HEK293 (cell line): ENCODE measurements around the gene CCDC28B.

Source experiments
- GLI4 ChIP-seq: fragments of 450-650 bp; formaldehyde crosslinking; IDR thresholded peaks from 2 replicates; pipeline ENCODE4 v1.5.1; 2016; ENCODE audit warnings: missing biosample characterization, missing genetic modification characterization
- GLIS1 ChIP-seq: fragments of 450-650 bp; formaldehyde crosslinking; IDR thresholded peaks from 2 replicates; pipeline ENCODE4 v1.5.1; 2016; ENCODE audit warnings: missing biosample characterization, missing genetic modification characterization
- KLF9 ChIP-seq: fragments of 450-650 bp; formaldehyde crosslinking; IDR thresholded peaks from 2 replicates; pipeline ENCODE4 v1.5.1; 2016; ENCODE audit warnings: missing biosample characterization, missing genetic modification characterization, low read depth
- MYNN ChIP-seq: fragments of 450-650 bp; formaldehyde crosslinking; IDR thresholded peaks from 2 replicates; pipeline ENCODE4 v1.5.1; 2016; ENCODE audit warnings: missing biosample characterization, missing genetic modification characterization, borderline replicate concordance
- MZF1 ChIP-seq: fragments of 450-650 bp; formaldehyde crosslinking; IDR thresholded peaks from 2 replicates; pipeline ENCODE4 v1.5.1; 2017; ENCODE audit warnings: missing biosample characterization, missing genetic modification characterization, borderline replicate concordance
- OSR2 ChIP-seq: fragments of 450-650 bp; formaldehyde crosslinking; IDR thresholded peaks from 2 replicates; pipeline ENCODE4 v1.5.1; 2016; ENCODE audit warnings: missing biosample characterization, missing genetic modification characterization
- RBAK ChIP-seq: fragments of 450-650 bp; formaldehyde crosslinking; IDR thresholded peaks from 2 replicates; pipeline ENCODE4 v1.5.1; 2016; ENCODE audit warnings: missing biosample characterization, missing genetic modification characterization
- YY1 ChIP-seq: fragments of 450-650 bp; formaldehyde crosslinking; IDR thresholded peaks from 2 replicates; pipeline ENCODE4 v1.5.1; 2018; ENCODE audit warnings: missing biosample characterization, missing genetic modification characterization
- ZBTB1 ChIP-seq: fragments of 450-650 bp; formaldehyde crosslinking; IDR thresholded peaks from 2 replicates; pipeline ENCODE4 v1.5.1; 2016; ENCODE audit warnings: missing biosample characterization, missing genetic modification characterization
- ZBTB6 ChIP-seq: fragments of 450-650 bp; formaldehyde crosslinking; IDR thresholded peaks from 2 replicates; pipeline ENCODE4 v1.5.1; 2017; ENCODE audit warnings: missing biosample characterization, missing genetic modification characterization
- ZNF112 ChIP-seq: fragments of 450-650 bp; formaldehyde crosslinking; IDR thresholded peaks from 2 replicates; pipeline ENCODE4 v1.5.0; 2017; ENCODE audit warnings: missing biosample characterization, missing genetic modification characterization
- ZNF132 ChIP-seq: fragments of 450-650 bp; formaldehyde crosslinking; IDR thresholded peaks from 2 replicates; pipeline ENCODE4 v1.5.1; 2017; ENCODE audit warnings: missing biosample characterization, missing genetic modification characterization, borderline replicate concordance
- ZNF138 ChIP-seq: fragments of 450-650 bp; formaldehyde crosslinking; IDR thresholded peaks from 2 replicates; pipeline ENCODE4 v1.5.1; 2016; ENCODE audit warnings: missing biosample characterization, missing genetic modification characterization, borderline replicate concordance
- ZNF155 ChIP-seq: fragments of 450-650 bp; formaldehyde crosslinking; IDR thresholded peaks from 2 replicates; pipeline ENCODE4 v1.5.1; 2016; ENCODE audit warnings: missing biosample characterization, missing genetic modification characterization
- ZNF2 ChIP-seq: fragments of 450-650 bp; formaldehyde crosslinking; IDR thresholded peaks from 2 replicates; pipeline ENCODE4 v1.5.1; 2016; ENCODE audit warnings: missing biosample characterization, missing genetic modification characterization
- ZNF211 ChIP-seq: fragments of 450-650 bp; formaldehyde crosslinking; IDR thresholded peaks from 2 replicates; pipeline ENCODE4 v1.5.1; 2016; ENCODE audit warnings: low read depth, missing biosample characterization, missing genetic modification characterization
- ZNF239 ChIP-seq: fragments of 450-650 bp; formaldehyde crosslinking; IDR thresholded peaks from 2 replicates; pipeline ENCODE4 v1.5.1; 2016; ENCODE audit warnings: missing biosample characterization, missing genetic modification characterization
- ZNF335 ChIP-seq: fragments of 450-650 bp; formaldehyde crosslinking; conservative IDR thresholded peaks from 2 replicates; pipeline ENCODE4 v1.5.1; 2016; ENCODE audit warnings: missing biosample characterization, missing genetic modification characterization
- ZNF366 ChIP-seq: fragments of 450-650 bp; formaldehyde crosslinking; conservative IDR thresholded peaks from 2 replicates; pipeline ENCODE4 v1.5.1; 2016; ENCODE audit warnings: missing biosample characterization, missing genetic modification characterization
- ZNF433 ChIP-seq: fragments of 450-650 bp; formaldehyde crosslinking; IDR thresholded peaks from 2 replicates; pipeline ENCODE4 v1.5.1; 2016; ENCODE audit warnings: missing biosample characterization, missing genetic modification characterization, low read depth
- ZNF596 ChIP-seq: fragments of 450-650 bp; IDR thresholded peaks from 2 replicates; pipeline ENCODE4 v1.5.0; 2018; ENCODE audit warnings: missing biosample characterization, mild to moderate bottlenecking, missing genetic modification characterization, moderate library complexity
- ZNF629 ChIP-seq: fragments of 450-650 bp; formaldehyde crosslinking; IDR thresholded peaks from 2 replicates; pipeline ENCODE4 v1.5.1; 2017; ENCODE audit warnings: missing biosample characterization, missing genetic modification characterization
- ZNF777 ChIP-seq: fragments of 450-650 bp; formaldehyde crosslinking; IDR thresholded peaks from 2 replicates; pipeline ENCODE4 v1.5.1; 2017; ENCODE audit warnings: missing biosample characterization, missing genetic modification characterization, borderline replicate concordance
- TF ChIP-seq, protein P1 (sequence below): fragments of 450-650 bp; formaldehyde crosslinking; IDR thresholded peaks from 2 replicates; pipeline ENCODE4 v1.5.1; 2016; ENCODE audit warnings: missing biosample characterization, missing genetic modification characterization
- TF ChIP-seq, protein P2 (sequence below): fragments of 450-650 bp; formaldehyde crosslinking; IDR thresholded peaks from 2 replicates; pipeline ENCODE4 v1.5.1; 2016; ENCODE audit warnings: missing biosample characterization, missing genetic modification characterization
- TF ChIP-seq, protein P3 (sequence below): fragments of 450-650 bp; formaldehyde crosslinking; IDR thresholded peaks from 2 replicates; pipeline ENCODE4 v1.5.1; 2017; ENCODE audit warnings: missing biosample characterization, mild to moderate bottlenecking, missing genetic modification characterization, moderate library complexity
- TF ChIP-seq, protein P4 (sequence below): fragments of 450-650 bp; formaldehyde crosslinking; IDR thresholded peaks from 2 replicates; pipeline ENCODE4 v1.5.1; 2016; ENCODE audit warnings: missing biosample characterization, missing genetic modification characterization

The CCDC28B gene

DNA sequence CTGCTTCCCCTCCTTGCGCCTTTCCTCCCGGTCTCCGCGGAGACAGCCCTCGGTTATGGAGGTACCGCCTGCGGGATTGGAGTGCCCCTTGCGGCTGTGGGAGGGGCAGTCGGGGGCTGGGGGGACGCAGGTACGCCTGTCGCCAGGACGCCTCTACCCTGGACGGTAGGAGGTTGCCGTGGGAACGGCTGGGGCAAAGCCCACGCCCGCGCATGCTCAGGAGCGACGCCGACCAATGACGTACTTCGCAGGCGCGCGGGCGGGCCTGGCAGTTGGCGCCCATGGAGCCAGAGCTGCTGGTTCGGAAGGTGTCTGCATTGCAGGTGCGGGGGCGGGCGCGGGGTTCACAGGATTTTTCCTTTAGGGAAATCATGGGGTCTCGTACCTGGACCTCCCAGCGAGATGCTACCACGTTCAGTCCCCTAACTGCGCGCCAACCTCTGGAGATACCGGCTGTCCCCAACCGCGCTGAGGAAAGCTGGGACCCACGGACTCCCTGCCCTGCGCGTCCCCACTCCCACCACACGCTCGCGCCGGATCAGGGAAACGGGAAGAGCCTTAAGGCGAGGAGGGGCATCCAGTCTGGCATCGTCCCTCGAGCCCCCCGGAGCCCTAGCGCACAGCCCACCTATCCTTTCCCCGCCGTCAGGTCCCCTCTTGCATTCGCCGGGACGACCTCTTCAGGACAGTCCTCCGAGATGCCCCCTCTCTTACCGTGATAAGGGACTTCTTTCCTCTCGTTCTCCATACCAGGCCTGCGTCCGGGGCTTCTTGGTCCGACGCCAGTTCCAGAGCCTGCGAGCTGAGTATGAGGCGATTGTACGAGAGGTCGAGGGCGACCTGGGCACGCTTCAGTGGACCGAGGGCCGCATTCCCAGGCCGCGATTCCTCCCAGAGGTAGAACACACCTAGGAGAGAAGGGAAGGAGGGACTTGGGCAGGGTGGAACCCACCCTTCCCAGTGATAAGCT, 5.3 kb downstream of the CCDC28B start, which contains the start of gene IQCC (continued):
- TF ChIP-seq GLI4 (tag by site-specific recombination) (no peak), ZNF211 (no peak), ZNF132 (no peak), MYNN (tag by site-specific recombination) (no peak), ZBTB1 (tag by site-specific recombination) (0 out of 2 replicates have a peak, but pooled peaks have one; percentile 22), ZNF777 (tag by site-specific recombination) (peak; percentile 86; the same call in 1 of the 2 replicates), ZNF239 (tag by site-specific recombination) (0 out of 2 replicates have a peak, but pooled peaks have one; percentile 34), ZNF433 (tag by site-specific recombination) (no peak), ZNF596 (tag by site-specific recombination) (no peak), ZNF629 (tag by site-specific recombination) (peak; percentile 88), MZF1 (tag by site-specific recombination) (no peak), YY1 (tag by site-specific recombination) (peak; percentile 32; the same call in 1 of the 2 replicates), RBAK (tag by site-specific recombination) (no peak), ZNF335 (tag by site-specific recombination) (peak; percentile 87), ZNF112 (tag by site-specific recombination) (no peak), OSR2 (tag by site-specific recombination) (peak; percentile 13; the same call in 1 of the 2 replicates), ZNF2 (peak; percentile 47), GLIS1 (tag by site-specific recombination) (peak; percentile 51; the same call in 1 of the 2 replicates), KLF9 (tag by site-specific recombination) (0 out of 2 replicates have a peak, but pooled peaks have one; percentile 35), ZNF366 (no peak), ZNF155 (tag by site-specific recombination) (no peak), ZBTB6 (tag by site-specific recombination) (no peak), ZNF138 (no peak)
- TF ChIP-seq, protein P1, sequence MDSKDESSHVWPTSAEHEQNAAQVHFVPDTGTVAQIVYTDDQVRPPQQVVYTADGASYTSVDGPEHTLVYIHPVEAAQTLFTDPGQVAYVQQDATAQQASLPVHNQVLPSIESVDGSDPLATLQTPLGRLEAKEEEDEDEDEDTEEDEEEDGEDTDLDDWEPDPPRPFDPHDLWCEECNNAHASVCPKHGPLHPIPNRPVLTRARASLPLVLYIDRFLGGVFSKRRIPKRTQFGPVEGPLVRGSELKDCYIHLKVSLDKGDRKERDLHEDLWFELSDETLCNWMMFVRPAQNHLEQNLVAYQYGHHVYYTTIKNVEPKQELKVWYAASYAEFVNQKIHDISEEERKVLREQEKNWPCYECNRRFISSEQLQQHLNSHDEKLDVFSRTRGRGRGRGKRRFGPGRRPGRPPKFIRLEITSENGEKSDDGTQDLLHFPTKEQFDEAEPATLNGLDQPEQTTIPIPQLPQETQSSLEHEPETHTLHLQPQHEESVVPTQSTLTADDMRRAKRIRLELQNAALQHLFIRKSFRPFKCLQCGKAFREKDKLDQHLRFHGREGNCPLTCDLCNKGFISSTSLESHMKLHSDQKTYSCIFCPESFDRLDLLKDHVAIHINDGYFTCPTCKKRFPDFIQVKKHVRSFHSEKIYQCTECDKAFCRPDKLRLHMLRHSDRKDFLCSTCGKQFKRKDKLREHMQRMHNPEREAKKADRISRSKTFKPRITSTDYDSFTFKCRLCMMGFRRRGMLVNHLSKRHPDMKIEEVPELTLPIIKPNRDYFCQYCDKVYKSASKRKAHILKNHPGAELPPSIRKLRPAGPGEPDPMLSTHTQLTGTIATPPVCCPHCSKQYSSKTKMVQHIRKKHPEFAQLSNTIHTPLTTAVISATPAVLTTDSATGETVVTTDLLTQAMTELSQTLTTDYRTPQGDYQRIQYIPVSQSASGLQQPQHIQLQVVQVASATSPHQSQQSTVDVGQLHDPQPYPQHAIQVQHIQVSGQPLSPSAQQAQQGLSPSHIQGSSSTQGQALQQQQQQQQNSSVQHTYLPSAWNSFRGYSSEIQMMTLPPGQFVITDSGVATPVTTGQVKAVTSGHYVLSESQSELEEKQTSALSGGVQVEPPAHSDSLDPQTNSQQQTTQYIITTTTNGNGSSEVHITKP (tag by site-specific recombination) = peak; percentile 59
- TF ChIP-seq, protein P2, sequence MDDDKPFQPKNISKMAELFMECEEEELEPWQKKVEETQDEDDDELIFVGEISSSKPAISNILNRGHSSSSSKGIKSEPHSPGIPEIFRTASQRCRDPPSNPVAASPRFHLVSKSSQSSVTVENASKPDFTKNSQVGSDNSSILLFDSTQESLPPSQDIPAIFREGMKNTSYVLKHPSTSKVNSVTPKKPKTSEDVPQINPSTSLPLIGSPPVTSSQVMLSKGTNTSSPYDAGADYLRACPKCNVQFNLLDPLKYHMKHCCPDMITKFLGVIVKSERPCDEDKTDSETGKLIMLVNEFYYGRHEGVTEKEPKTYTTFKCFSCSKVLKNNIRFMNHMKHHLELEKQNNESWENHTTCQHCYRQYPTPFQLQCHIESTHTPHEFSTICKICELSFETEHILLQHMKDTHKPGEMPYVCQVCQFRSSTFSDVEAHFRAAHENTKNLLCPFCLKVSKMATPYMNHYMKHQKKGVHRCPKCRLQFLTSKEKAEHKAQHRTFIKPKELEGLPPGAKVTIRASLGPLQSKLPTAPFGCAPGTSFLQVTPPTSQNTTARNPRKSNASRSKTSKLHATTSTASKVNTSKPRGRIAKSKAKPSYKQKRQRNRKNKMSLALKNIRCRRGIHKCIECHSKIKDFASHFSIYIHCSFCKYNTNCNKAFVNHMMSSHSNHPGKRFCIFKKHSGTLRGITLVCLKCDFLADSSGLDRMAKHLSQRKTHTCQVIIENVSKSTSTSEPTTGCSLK = no peak
- TF ChIP-seq, protein P3, sequence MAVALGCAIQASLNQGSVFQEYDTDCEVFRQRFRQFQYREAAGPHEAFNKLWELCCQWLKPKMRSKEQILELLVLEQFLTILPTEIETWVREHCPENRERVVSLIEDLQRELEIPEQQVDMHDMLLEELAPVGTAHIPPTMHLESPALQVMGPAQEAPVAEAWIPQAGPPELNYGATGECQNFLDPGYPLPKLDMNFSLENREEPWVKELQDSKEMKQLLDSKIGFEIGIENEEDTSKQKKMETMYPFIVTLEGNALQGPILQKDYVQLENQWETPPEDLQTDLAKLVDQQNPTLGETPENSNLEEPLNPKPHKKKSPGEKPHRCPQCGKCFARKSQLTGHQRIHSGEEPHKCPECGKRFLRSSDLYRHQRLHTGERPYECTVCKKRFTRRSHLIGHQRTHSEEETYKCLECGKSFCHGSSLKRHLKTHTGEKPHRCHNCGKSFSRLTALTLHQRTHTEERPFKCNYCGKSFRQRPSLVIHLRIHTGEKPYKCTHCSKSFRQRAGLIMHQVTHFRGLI (tag by site-specific recombination) = peak; percentile 40; the same call in 1 of the 2 replicates
- TF ChIP-seq, protein P4, sequence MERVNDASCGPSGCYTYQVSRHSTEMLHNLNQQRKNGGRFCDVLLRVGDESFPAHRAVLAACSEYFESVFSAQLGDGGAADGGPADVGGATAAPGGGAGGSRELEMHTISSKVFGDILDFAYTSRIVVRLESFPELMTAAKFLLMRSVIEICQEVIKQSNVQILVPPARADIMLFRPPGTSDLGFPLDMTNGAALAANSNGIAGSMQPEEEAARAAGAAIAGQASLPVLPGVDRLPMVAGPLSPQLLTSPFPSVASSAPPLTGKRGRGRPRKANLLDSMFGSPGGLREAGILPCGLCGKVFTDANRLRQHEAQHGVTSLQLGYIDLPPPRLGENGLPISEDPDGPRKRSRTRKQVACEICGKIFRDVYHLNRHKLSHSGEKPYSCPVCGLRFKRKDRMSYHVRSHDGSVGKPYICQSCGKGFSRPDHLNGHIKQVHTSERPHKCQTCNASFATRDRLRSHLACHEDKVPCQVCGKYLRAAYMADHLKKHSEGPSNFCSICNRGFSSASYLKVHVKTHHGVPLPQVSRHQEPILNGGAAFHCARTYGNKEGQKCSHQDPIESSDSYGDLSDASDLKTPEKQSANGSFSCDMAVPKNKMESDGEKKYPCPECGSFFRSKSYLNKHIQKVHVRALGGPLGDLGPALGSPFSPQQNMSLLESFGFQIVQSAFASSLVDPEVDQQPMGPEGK (tag by site-specific recombination) = peak; percentile 96
